Upper lobe of left lung (tissue), 4 donors: ENCODE results near the gene LAMA2.

Source experiments
- POLR2A ChIP-seq, 4 donors: fragments of 450-650 bp; IDR thresholded peaks; one replicate each; pipeline ENCODE4 v1.5.1; 2016 to 2017; ENCODE audit warnings: antibody characterized with exemption in 4 of 4, mild to moderate bottlenecking in 2 of 4
- POLR2AphosphoS5 ChIP-seq, 2 donors: sonication (generic); formaldehyde crosslinking; IDR thresholded peaks; one replicate each; pipeline ENCODE4 v1.5.1; 2017; ENCODE audit warnings: antibody characterized with exemption in 2 of 2
- TF ChIP-seq, protein P1 (sequence below), 6 experiments: fragments of 450-650 bp in 4 of 6; fragments of 200-600 bp in 2 of 6; sonication (generic) in 2 of 6; IDR thresholded peaks; one replicate each; pipeline ENCODE4 v1.5.1; 2016 to 2019; ENCODE audit warnings: antibody characterized with exemption in 6 of 6

DNA sequence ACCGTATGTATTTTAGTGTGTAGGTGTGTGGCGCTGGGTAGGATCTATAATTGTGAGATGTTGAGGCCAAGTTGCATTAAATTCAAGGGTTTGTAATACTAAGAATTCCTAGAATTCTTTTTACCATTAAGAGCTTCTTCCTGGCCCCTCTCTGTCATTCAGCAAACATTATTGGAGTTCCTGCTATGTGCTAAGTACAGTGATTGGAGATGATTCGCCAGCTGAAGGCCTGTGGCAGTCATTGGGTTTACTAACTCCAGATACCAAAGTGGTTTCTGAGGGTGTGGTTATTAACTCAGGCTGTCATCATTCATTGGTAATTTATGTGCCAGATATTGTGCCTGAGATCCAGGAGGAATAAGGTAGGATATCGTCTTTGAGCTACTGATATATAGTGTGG lies 167.1 kb downstream of the LAMA2 start:
- TF ChIP-seq, protein P1, sequence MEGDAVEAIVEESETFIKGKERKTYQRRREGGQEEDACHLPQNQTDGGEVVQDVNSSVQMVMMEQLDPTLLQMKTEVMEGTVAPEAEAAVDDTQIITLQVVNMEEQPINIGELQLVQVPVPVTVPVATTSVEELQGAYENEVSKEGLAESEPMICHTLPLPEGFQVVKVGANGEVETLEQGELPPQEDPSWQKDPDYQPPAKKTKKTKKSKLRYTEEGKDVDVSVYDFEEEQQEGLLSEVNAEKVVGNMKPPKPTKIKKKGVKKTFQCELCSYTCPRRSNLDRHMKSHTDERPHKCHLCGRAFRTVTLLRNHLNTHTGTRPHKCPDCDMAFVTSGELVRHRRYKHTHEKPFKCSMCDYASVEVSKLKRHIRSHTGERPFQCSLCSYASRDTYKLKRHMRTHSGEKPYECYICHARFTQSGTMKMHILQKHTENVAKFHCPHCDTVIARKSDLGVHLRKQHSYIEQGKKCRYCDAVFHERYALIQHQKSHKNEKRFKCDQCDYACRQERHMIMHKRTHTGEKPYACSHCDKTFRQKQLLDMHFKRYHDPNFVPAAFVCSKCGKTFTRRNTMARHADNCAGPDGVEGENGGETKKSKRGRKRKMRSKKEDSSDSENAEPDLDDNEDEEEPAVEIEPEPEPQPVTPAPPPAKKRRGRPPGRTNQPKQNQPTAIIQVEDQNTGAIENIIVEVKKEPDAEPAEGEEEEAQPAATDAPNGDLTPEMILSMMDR (IDR thresholded peaks at IDR 0.05) = no peak
- TF ChIP-seq POLR2AphosphoS5 (IDR thresholded peaks at IDR 0.05) = no peak
- no peak for TF ChIP-seq POLR2A (IDR thresholded peaks at IDR 0.05)
